GM12878 (cell line): ENCODE measurements around the gene SEC31A. TPM values are rescaled to one million over a fixed set of nuclear protein-coding genes. Genes with fewer than 3 reads are reported as not detected.
A peak's percentile ranks its signal among the peaks of the same experiment; 100 is the strongest.

ENCODE experiments used
- ATF3 ChIP-seq: IDR thresholded peaks from 2 replicates; pipeline ENCODE4 v1.6.1; 2011; ENCODE audit warnings: low read depth, mild to moderate bottlenecking, low read length, moderate library complexity, borderline replicate concordance; ENCODE audit errors: extremely low read depth
- CBFB ChIP-seq: IDR thresholded peaks from 2 replicates; pipeline ENCODE4 v1.6.1; 2016; ENCODE audit warnings: antibody characterized with exemption, low read depth
- CHD4 ChIP-seq: fragments of 200-600 bp; sonication (generic); IDR thresholded peaks from 2 replicates; pipeline ENCODE4 v1.6.1; 2016; ENCODE audit warnings: mild to moderate bottlenecking
- E4F1 ChIP-seq: fragments of 450-650 bp; IDR thresholded peaks from 2 replicates; pipeline ENCODE4 v1.6.1; 2018; ENCODE audit warnings: borderline replicate concordance, mild to moderate bottlenecking; ENCODE audit not compliant: partially characterized antibody
- EP300 ChIP-seq, 2 experiments: fragments of 150-350 bp in 1 of 2; IDR thresholded peaks; 2 replicates each; pipeline ENCODE4 v1.6.1; 2011 to 2012; ENCODE audit warnings: low read depth in 2 of 2, low read length in 2 of 2, borderline replicate concordance in 1 of 2, improper control_type of control experiment in 1 of 2, inconsistent platforms in 1 of 2; ENCODE audit not compliant: control insufficient read depth in 1 of 2
- EZH2 ChIP-seq: IDR thresholded peaks from 2 replicates; pipeline ENCODE4 v1.6.1; 2012; ENCODE audit warnings: low read depth, mild to moderate bottlenecking, control low read depth, inconsistent platforms, low read length, borderline replicate concordance; ENCODE audit not compliant: control insufficient read depth
- GABPA ChIP-seq: IDR thresholded peaks from 2 replicates; pipeline ENCODE4 v1.6.1; 2014; ENCODE audit warnings: antibody characterized with exemption, low read depth, mild to moderate bottlenecking, inconsistent platforms
- HDAC2 ChIP-seq: fragments of 200-600 bp; sonication (generic); IDR thresholded peaks from 2 replicates; pipeline ENCODE4 v1.6.1; 2017
- HSF1 ChIP-seq: fragments of 150-350 bp; IDR thresholded peaks from 2 replicates; pipeline ENCODE4 v1.6.1; 2014; ENCODE audit warnings: mild to moderate bottlenecking, low read depth, low read length
- IKZF1 ChIP-seq: fragments of 450-650 bp; conservative IDR thresholded peaks from 2 replicates; pipeline ENCODE4 v1.6.1; 2017; ENCODE audit warnings: antibody characterized with exemption, mild to moderate bottlenecking
- MTA2 ChIP-seq: fragments of 450-650 bp; IDR thresholded peaks from 2 replicates; pipeline ENCODE4 v1.6.1; 2016; ENCODE audit warnings: low read depth, mild to moderate bottlenecking, moderate library complexity
- NRF1 ChIP-seq: conservative IDR thresholded peaks from 2 replicates; pipeline ENCODE4 v1.6.1; 2011; ENCODE audit warnings: mild to moderate bottlenecking, low read depth, low read length, improper control_type of control experiment
- PAX8 ChIP-seq: fragments of 450-650 bp; IDR thresholded peaks from 2 replicates; pipeline ENCODE4 v1.6.1; 2017; ENCODE audit warnings: mild to moderate bottlenecking, moderate library complexity
- TCF7 ChIP-seq: IDR thresholded peaks from 2 replicates; pipeline ENCODE4 v1.6.1; 2014; ENCODE audit warnings: antibody characterized with exemption, borderline replicate concordance
- ZNF592 ChIP-seq: fragments of 450-650 bp; IDR thresholded peaks from 2 replicates; pipeline ENCODE4 v1.6.1; 2017; ENCODE audit warnings: mild to moderate bottlenecking, moderate library complexity
- ZNF687 ChIP-seq: fragments of 450-650 bp; IDR thresholded peaks from 2 replicates; pipeline ENCODE4 v1.6.1; 2017; ENCODE audit warnings: mild to moderate bottlenecking, moderate library complexity
- polyA plus RNA-seq, 11 experiments: library from polyadenylated mRNA; depleted of rRNA in 4 of 11; unstranded in 6 of 11; stranded (reverse) in 5 of 11; fragments of >200 nt; fragmentation: Nextera tagmentation in 4 of 11; fragmentation: Illumina TruSeq in 1 of 11; extraction: Ambion mirVana in 4 of 11; extraction: Trizol in 1 of 11; gene quantifications; 1 replicate in 1 of 11; 2 replicates in 10 of 11; pipeline versions ENCODE4 v1.2.1 to v1.2.3, GENCODE V29; 2011 to 2016; ENCODE audit warnings: inconsistent platforms in 2 of 11, missing spikeins in 2 of 11, low read depth in 1 of 11
- total RNA-seq, 4 experiments: library from RNA; depleted of rRNA in 3 of 4; stranded (reverse); fragments of >200 nt in 3 of 4; fragmentation: Illumina TruSeq in 1 of 4; extraction: Trizol in 1 of 4; gene quantifications; 2 replicates each; pipeline versions ENCODE4 v1.2.1 to v1.2.3, GENCODE V29; 2013 to 2021

SEC31A gene
- total and polyA plus RNA-seq, 10 of the 15 experiments (the other 5 are each of a cell fraction or from before 2014, with no cell fraction given): 74.6 to 171 (median 129) TPM

GRCh38 chr4:82900411-82901182, 9.6 kb upstream of the SEC31A start, which contains the start of gene THAP9 (continued):
- TF ChIP-seq HSF1 (no peak), ZNF592 (no peak), NRF1 (peak; percentile 33; the same call in 1 of the 2 replicates), EZH2 (no peak), E4F1 (peak; percentile 52), MTA2 (no peak), CBFB (peak; percentile 89), TCF7 (no peak), PAX8 (no peak; the same call in 1 of the 2 replicates), EP300 (IDR thresholded peaks at IDR 0.05; ENCODE audit: borderline replicate concordance in 1 of 2, control insufficient read depth in 1 of 2, low read depth in 2 of 2, low read length in 2 of 2) (no peak; a peak in 1 of 4 replicates), IKZF1 (peak; percentile 84), CHD4 (no peak), GABPA (peak; percentile 81), ATF3 (no peak), ZNF687 (peak; percentile 89), HDAC2 (no peak)
